GM12892 (cell line): Measurements from ENCODE around the gene CFDP1.
"Not testable (repeated sequence)": the region's sequence is repeated elsewhere in the genome, so short reads cannot be mapped to it uniquely, and the experiment has no call there.

Experiments
- POLR2A ChIP-seq: IDR thresholded peaks from 2 replicates; pipeline ENCODE4 v1.6.1; 2011; ENCODE audit warnings: low read depth, low read length, control low read depth
- TAF1 ChIP-seq: IDR thresholded peaks from 2 replicates; pipeline ENCODE4 v1.6.1; 2011; ENCODE audit warnings: low read depth, mild to moderate bottlenecking, control low read depth, low read length, borderline replicate concordance

DNA sequence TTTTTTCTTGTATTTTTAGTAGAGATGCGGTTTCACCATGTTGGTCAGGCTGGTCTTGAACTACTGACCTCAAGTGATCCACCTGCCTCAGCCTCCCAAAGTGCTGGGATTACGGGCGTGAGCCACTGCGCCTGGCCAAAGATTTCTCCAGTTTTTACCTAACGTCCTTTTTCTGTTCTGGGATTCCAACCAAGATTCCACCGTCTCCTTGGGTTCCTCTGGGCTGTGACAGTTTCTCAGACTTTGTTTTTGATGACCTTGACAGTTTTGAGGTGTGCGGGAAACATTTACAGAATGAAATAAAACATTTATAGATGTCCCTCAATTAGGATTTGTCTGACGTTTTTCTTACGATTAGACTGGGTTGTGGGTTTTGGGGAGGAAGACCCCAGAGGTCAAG lies 163.9 kb downstream of the CFDP1 start:
- not testable (repeated sequence) for TF ChIP-seq POLR2A, TAF1
